ENCODE data around the gene ABCB10.
"Not testable (repeated sequence)": the region's sequence is repeated elsewhere in the genome, so short reads cannot be mapped to it uniquely, and the experiment has no call there.

Gene ABCB10

GRCh38 chr1:229482511-229482910, 76.0 kb downstream of the ABCB10 start:
- no peak overlapping the region for H3K4me3 ChIP-seq (ENCODE audit: low read depth, low read length)
- no peak for TF ChIP-seq CTCF (IDR thresholded peaks at IDR 0.05; ENCODE audit: borderline replicate concordance, insufficient read depth, low read depth, low read length)

DNA sequence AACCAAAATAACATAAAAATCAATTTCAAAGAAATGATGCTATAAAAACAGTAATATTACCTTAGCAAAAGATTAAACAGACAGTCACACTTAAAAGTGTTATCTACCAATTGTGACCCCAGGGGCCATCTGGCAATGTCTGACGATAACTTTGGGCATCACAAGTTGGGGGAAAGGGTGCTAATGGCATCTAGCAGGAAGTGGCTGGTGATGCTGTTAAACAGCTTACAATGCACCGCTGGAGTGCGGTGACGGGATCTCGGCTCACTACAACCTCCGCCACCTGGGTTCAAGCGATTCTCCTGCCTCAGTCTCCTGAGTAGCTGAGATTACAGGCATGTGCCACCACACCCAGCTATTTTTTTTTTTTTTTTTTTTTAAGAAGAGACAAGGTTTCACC, 78.0 kb downstream of the ABCB10 start:
- no peak for TF ChIP-seq CTCF (IDR thresholded peaks at IDR 0.05; ENCODE audit: borderline replicate concordance, insufficient read depth, low read depth, low read length)
- H3K4me3 ChIP-seq (ENCODE audit: low read depth, low read length) = no peak overlapping the region

DNA sequence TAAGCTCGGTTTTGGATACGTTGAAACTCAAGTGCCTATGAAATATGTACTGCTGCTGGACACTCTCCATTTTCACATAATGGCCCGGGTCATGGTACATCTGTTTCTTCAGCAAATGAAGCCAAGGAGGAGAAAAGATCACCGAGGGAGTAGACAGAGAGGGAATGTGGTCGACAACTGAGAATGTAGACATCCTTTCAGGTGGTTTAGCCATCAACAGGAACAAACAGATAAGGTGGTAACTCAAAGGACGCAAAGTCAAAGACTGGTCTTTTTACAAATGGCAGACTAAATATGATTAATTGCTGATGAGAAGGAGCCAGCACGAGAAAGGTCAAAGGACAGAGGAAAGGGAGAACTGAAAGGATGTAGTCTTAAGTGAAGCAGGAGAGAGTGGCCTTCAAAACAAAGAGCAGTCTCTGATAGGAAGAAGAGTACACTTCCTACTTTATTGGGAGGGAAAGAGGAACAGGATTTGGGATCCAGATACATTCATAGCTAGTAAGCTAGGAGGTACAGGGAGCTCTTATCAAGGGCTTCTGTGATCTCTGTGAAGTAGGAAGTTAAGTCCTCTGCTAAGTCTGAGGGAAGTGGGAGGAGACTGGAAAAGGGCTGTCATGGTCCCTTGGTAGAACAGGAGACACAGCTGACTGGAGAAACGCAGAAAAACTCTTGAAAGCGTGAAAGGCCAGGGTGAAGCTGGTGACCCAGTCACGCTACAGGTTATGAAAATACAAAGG, 78.7 kb downstream of the ABCB10 start:
- no peak overlapping the region for H3K4me3 ChIP-seq (ENCODE audit: low read depth, low read length)
- TF ChIP-seq CTCF (IDR thresholded peaks at IDR 0.05; ENCODE audit: borderline replicate concordance, insufficient read depth, low read depth, low read length) = no peak

DNA sequence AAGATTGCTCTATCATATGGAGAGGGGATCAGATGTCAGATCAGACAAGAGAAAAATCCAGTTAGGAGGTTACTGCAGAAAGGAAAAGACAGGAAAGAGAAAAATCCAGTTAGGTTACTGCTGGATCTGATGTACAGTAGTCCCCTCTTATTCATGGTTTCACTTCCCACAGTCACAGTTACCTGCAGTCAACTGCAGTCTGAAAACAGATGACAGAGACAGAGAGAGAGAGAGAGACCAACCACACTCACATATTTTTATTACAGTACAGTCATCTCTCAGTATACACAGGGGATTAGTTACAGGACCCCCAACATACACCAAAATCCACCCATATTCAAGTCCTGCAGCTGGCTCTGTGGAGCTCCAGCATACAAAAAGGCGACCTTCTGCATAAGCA, 79.7 kb downstream of the ABCB10 start:
- no peak for TF ChIP-seq CTCF (IDR thresholded peaks at IDR 0.05; ENCODE audit: borderline replicate concordance, insufficient read depth, low read depth, low read length)
- no peak overlapping the region for H3K4me3 ChIP-seq (ENCODE audit: low read depth, low read length)

GRCh38 chr1:229475859-229476258, 82.6 kb downstream of the ABCB10 start:
- not testable (repeated sequence) for H3K4me3 ChIP-seq (ENCODE audit: low read depth, low read length)

GRCh38 chr1:229474509-229474908, 84.0 kb downstream of the ABCB10 start:
- TF ChIP-seq CTCF (IDR thresholded peaks at IDR 0.05; ENCODE audit: borderline replicate concordance, insufficient read depth, low read depth, low read length) = no peak
- H3K4me3 ChIP-seq (ENCODE audit: low read depth, low read length) = no peak overlapping the region

- no peak overlapping the region for H3K4me3 ChIP-seq (ENCODE audit: low read depth, low read length)
- TF ChIP-seq CTCF (IDR thresholded peaks at IDR 0.05; ENCODE audit: borderline replicate concordance, insufficient read depth, low read depth, low read length) = no peak
Measured at GRCh38 chr1:229471175-229471574, 87.3 kb downstream of the ABCB10 start.
